WERI-Rb-1 (cell line): ENCODE measurements around the gene CASP5.
"Not testable (repeated sequence)": the region's sequence is repeated elsewhere in the genome, so short reads cannot be mapped to it uniquely, and the experiment has no call there.

Experiments used
- DNase-seq: peaks from one replicate; pipeline ENCODE4 v3.0.0-alpha.2; 2020
- H3K27ac ChIP-seq: fragments of 250-450 bp; sonication (Bioruptor Pico); 2 replicates; pipeline ENCODE4 v1.5.1; 2020; ENCODE audit warnings: mild to moderate bottlenecking, moderate library complexity
- H3K27me3 ChIP-seq: fragments of 250-450 bp; sonication (Bioruptor Pico); 2 replicates; pipeline ENCODE4 v1.5.1; 2021; ENCODE audit warnings: mild to moderate bottlenecking, low read depth, moderate library complexity; ENCODE audit not compliant: insufficient read depth, severe bottlenecking
- H3K36me3 ChIP-seq: fragments of 250-450 bp; sonication (Bioruptor Pico); 2 replicates; pipeline ENCODE4 v1.5.1; 2020; ENCODE audit warnings: mild to moderate bottlenecking, moderate library complexity
- H3K4me3 ChIP-seq: 2 replicates; pipeline ENCODE4 v1.5.1; 2011; ENCODE audit warnings: low read depth, mild to moderate bottlenecking, control low read depth, low read length
- H3K9me3 ChIP-seq: fragments of 250-450 bp; sonication (Bioruptor Pico); 2 replicates; pipeline ENCODE4 v1.5.1; 2021; ENCODE audit warnings: mild to moderate bottlenecking, moderate library complexity; ENCODE audit not compliant: severe bottlenecking
- TF ChIP-seq, protein P1 (sequence below): IDR thresholded peaks from 2 replicates; pipeline ENCODE4 v1.5.1; 2011; ENCODE audit warnings: low read depth, mild to moderate bottlenecking, control low read depth, inconsistent platforms, low read length

The CASP5 gene

DNA sequence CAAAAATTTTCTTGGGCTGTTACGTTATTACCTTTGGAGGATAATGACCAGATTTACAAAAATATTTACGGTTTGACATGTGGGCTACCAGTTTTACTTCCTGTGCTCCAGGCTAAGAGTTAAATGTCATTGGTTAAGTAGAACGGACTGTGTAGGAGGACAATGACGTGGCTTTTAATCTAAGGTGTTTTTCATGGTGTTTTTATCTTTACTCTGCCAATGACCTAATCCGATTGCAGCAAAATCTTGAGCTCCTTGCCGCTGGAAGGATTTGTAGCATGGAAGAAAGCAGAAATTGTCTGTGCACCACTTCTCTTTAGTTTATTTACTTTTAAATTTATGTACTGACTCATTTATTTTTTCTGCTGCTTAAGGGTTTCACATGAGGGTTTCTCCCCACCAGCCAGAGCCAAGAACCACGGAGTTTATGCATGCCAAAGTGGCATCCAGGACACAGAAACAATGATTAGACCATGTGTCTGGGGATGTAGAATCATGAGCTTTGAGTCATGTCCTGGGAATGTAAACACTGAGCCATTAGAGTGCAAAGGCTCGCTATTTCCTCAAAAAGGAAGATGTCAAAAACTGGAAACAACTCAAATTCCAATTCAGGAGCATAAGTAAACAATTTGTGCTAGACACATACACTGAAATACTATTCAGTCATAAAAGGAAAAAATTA is 24.1 kb upstream of the CASP5 start:
- no peak overlapping the region for H3K27ac ChIP-seq
- no peak overlapping the region for H3K4me3 ChIP-seq
- no peaks in the 10 kb centered on the region for H3K27me3 ChIP-seq
- no peak for DNase-seq
- TF ChIP-seq, protein P1, sequence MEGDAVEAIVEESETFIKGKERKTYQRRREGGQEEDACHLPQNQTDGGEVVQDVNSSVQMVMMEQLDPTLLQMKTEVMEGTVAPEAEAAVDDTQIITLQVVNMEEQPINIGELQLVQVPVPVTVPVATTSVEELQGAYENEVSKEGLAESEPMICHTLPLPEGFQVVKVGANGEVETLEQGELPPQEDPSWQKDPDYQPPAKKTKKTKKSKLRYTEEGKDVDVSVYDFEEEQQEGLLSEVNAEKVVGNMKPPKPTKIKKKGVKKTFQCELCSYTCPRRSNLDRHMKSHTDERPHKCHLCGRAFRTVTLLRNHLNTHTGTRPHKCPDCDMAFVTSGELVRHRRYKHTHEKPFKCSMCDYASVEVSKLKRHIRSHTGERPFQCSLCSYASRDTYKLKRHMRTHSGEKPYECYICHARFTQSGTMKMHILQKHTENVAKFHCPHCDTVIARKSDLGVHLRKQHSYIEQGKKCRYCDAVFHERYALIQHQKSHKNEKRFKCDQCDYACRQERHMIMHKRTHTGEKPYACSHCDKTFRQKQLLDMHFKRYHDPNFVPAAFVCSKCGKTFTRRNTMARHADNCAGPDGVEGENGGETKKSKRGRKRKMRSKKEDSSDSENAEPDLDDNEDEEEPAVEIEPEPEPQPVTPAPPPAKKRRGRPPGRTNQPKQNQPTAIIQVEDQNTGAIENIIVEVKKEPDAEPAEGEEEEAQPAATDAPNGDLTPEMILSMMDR, result no peak
- H3K9me3 ChIP-seq, result no peaks in the 10 kb centered on the region
- no peaks in the 10 kb centered on the region for H3K36me3 ChIP-seq

DNA sequence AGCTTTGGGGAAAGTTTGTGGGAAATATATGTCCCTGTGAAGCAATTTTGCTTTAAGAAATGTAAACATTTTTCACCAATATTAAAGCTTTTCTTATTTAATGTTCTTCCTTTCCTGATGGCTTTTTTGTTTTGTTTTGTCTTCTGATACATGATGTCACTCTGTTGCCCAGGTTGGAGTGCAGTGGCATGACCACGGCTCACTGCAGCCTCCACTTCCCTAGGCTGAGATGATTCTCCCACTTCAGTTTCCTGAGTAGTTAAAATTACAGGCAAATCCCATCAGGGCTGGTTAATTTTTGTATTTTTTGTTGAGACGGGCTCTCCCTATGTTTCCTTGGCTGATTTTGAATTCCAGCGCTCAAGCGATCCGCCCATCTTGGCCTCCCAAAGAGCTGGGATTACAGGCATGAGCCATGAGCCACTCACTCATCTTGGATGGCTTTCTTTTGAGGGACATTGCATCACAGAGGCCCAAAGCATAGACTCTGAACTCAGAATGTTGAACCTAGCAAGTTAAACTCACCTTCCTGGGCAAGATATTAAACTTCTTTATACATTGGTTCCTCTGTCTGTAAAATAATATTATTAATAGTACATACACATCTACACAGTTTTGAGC is 22.8 kb upstream of the CASP5 start:
- H3K27me3 ChIP-seq, result no peaks in the 10 kb centered on the region
- TF ChIP-seq, protein P1, result no peak
- H3K4me3 ChIP-seq, result no peak overlapping the region
- H3K36me3 ChIP-seq, result no peaks in the 10 kb centered on the region
- no peak overlapping the region for H3K27ac ChIP-seq
- DNase-seq, result no peak
- no peaks in the 10 kb centered on the region for H3K9me3 ChIP-seq

DNA sequence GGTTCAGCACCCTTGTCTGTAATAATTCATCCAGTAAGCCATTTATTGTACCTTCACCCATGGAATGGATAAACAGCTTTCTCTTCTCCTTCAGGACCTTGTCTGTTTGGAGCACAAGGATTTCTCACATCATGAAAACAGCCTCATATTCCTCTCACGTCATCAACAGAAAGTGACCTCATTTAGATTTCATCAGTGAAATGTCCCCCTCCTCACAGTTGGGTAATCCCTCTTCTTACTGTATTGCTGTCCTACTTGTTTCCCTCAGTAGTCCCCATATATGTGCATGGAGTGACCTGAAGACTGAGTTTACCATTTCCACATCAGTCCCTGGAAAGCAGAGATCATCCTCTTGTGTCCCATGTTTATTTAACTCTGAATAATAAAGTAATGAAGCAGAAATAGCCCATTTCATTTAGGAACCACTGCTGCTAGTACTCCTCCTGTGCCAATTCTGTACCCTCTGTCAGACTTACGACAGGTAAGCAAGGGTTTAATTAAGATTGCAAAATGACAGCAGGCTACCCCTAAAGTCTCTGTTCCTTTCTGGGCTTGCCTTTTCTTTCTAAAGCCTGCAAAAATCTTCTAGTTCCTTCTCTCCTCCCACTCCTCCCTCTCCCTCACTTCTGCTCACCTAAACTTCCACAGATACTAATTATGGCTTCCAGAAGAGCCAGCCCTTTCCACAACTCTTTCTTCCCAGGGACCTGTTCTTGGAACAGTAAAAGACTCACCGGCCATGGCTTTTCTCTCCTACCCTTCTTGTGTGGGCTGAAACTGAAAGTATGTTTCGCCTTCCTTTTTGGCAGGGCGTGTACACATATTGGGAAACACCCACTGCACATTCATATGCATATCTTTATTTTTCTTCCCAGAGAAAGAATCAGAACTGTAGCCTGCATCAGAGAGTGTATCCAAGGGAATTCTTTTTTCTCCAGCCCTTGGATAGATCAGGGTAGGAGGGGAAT is 21.9 kb upstream of the CASP5 start, which contains the start of gene CARD16:
TSS of gene CARD16 (minus strand) at position 779 of the 968 bp plus-strand sequence. CDS start at position 741, 38 bp downstream.
- H3K9me3 ChIP-seq, H3K27me3 ChIP-seq, H3K36me3 ChIP-seq, H3K4me3 ChIP-seq, DNase-seq, H3K27ac ChIP-seq: not testable (repeated sequence)

DNA sequence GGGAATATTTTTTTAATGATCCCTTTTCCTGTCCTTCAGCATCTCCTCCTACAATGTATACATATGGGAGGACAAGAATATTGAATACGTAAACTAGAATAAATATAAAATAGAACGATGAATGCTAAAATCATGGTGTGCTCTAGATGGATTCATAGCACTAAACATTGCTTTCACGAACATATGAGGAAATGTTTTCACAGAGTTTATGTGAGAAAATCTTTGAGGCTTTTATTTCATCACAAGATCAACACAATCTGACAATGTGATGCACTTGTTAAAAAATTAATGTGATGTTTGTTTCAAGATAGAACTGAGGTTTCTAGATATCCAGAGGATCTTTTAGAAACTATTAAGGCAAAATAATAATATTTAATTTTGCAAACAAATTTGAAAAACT is 19.2 kb upstream of the CASP5 start:
- Histone ChIP-seq H3K9me3 (no peaks in the 10 kb centered on the region), H3K36me3 (no peaks in the 10 kb centered on the region), H3K27ac (no peak overlapping the region), H3K27me3 (no peaks in the 10 kb centered on the region), H3K4me3 (no peak overlapping the region)
- DNase-seq, result no peak
- TF ChIP-seq, protein P1, result no peak

DNA sequence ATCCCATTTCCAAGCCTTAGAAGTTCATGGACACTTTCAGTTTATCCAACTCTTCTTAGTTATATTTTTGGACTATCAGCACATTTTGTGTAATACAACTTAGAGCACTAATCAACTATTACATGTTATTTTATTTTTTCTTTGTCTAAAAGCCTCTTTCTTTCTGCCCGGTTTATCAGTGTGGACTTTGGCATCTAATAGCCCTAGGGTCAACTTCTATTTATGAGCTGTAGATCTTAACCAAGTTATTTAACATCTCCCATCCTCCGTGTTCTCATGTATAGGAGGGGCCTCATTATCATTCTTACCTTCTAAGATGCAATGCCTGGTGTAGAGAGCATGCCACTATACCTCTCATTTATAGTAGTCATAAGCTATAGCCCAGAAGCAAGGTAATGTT is 17.7 kb upstream of the CASP5 start:
- no peaks in the 10 kb centered on the region for H3K36me3 ChIP-seq
- H3K4me3 ChIP-seq, result no peak overlapping the region
- TF ChIP-seq, protein P1, result no peak
- no peak for DNase-seq
- H3K9me3 ChIP-seq, result no peaks in the 10 kb centered on the region
- no peak overlapping the region for H3K27ac ChIP-seq
- H3K27me3 ChIP-seq, result no peaks in the 10 kb centered on the region
